T follicular helper cell (primary cell): ENCODE data around the gene IGF1R.
A peak's percentile ranks its signal among the peaks of the same experiment; 100 is the strongest.

Source experiments
- DNase-seq: peaks from one replicate; pipeline ENCODE4 v3.0.0-alpha.2; 2020; ENCODE audit warnings: low read depth

The IGF1R gene

GRCh38 chr15:98858610-98859023, 210.3 kb downstream of the IGF1R start:
- no peak for DNase-seq

GRCh38 chr15:98859149-98859548, 210.8 kb downstream of the IGF1R start:
- DNase-seq: no peak

GRCh38 chr15:98860281-98861041, 212.1 kb downstream of the IGF1R start:
- DNase-seq: no peak

- no peak for DNase-seq
These were observed 212.8 kb downstream of the IGF1R start for GRCh38 chr15:98861188-98861587.

- DNase-seq: no peak
These were observed 215.6 kb downstream of the IGF1R start for GRCh38 chr15:98863983-98864382.

- DNase-seq: peak; percentile 53
These were observed 217.3 kb downstream of the IGF1R start for GRCh38 chr15:98865397-98866339.

- DNase-seq: no peak
These were observed 218.2 kb downstream of the IGF1R start for GRCh38 chr15:98866511-98866910.

- no peak for DNase-seq
These were observed 220.2 kb downstream of the IGF1R start for GRCh38 chr15:98868564-98868963.

- no peak for DNase-seq
These were observed 222.4 kb downstream of the IGF1R start for GRCh38 chr15:98870788-98871187.

- DNase-seq: no peak
These were observed 224.4 kb downstream of the IGF1R start for GRCh38 chr15:98872774-98873173.

GRCh38 chr15:98873441-98874218, 225.3 kb downstream of the IGF1R start:
- DNase-seq: no peak

- DNase-seq: no peak
These were observed 226.0 kb downstream of the IGF1R start for GRCh38 chr15:98874370-98874769.

- no peak for DNase-seq
These were observed 226.4 kb downstream of the IGF1R start for GRCh38 chr15:98874773-98875172.

GRCh38 chr15:98875309-98875708, 227.0 kb downstream of the IGF1R start:
- no peak for DNase-seq

GRCh38 chr15:98876451-98877369, 228.4 kb downstream of the IGF1R start:
- DNase-seq: no peak

GRCh38 chr15:98878172-98878571, 229.8 kb downstream of the IGF1R start:
- no peak for DNase-seq

- no peak for DNase-seq
These were observed 230.5 kb downstream of the IGF1R start for GRCh38 chr15:98878862-98879261.

- no peak for DNase-seq
These were observed 233.5 kb downstream of the IGF1R start for GRCh38 chr15:98881526-98882520.

- no peak for DNase-seq
These were observed 235.1 kb downstream of the IGF1R start for GRCh38 chr15:98883478-98883877.

- no peak for DNase-seq
These were observed 236.6 kb downstream of the IGF1R start for GRCh38 chr15:98884894-98885293.
